ENCODE results near the gene UCP3.

- TF ChIP-seq, protein P1, sequence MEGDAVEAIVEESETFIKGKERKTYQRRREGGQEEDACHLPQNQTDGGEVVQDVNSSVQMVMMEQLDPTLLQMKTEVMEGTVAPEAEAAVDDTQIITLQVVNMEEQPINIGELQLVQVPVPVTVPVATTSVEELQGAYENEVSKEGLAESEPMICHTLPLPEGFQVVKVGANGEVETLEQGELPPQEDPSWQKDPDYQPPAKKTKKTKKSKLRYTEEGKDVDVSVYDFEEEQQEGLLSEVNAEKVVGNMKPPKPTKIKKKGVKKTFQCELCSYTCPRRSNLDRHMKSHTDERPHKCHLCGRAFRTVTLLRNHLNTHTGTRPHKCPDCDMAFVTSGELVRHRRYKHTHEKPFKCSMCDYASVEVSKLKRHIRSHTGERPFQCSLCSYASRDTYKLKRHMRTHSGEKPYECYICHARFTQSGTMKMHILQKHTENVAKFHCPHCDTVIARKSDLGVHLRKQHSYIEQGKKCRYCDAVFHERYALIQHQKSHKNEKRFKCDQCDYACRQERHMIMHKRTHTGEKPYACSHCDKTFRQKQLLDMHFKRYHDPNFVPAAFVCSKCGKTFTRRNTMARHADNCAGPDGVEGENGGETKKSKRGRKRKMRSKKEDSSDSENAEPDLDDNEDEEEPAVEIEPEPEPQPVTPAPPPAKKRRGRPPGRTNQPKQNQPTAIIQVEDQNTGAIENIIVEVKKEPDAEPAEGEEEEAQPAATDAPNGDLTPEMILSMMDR (IDR thresholded peaks at IDR 0.05; ENCODE audit: insufficient read depth, low read length, poor library complexity, severe bottlenecking) = no peak
- TF ChIP-seq EZH2phosphoT487 (conservative IDR thresholded peaks at IDR 0.05; ENCODE audit: low read length) = no peak
Observed at GRCh38 chr11:73972187-73972586, 36.7 kb downstream of the UCP3 start.

All from SU-DHL-6 (cell line).